A673 (cell line): ENCODE results near the gene SHROOM4. TPM values are rescaled to one million over a fixed set of nuclear protein-coding genes. Genes with fewer than 3 reads are reported as not detected.
A peak's percentile ranks its signal among the peaks of the same experiment; 100 is the strongest.

Experiments
- BruUV-seq: library from RNA; stranded (reverse); fragments of 400-500 nt; replicated peaks from 2 replicates; lab custom pipeline; 2021; lab: Mats Ljungman, UMichigan
- CTCF ChIA-PET: fragments of 300-600 bp; sonication (Branson Sonifier 250); formaldehyde crosslinking; loops from one replicate; lab custom pipeline; 2022; ENCODE audit warnings: antibody characterized with exemption; lab: Charles Lee
- POLR2A ChIA-PET: fragments of 300-600 bp; sonication (Branson Sonifier 250); formaldehyde crosslinking; loops from one replicate; lab custom pipeline; 2022; ENCODE audit warnings: antibody characterized with exemption; ENCODE audit not compliant: low non-redundant PET; lab: Charles Lee
- DNase-seq: peaks from one replicate; pipeline ENCODE4 v3.0.0-alpha.2; 2015; ENCODE audit warnings: low spot score
- H3K27ac ChIP-seq: fragments of 200-600 bp; sonication (generic); 2 replicates; pipeline ENCODE4 v1.5.1; 2016; ENCODE audit warnings: mixed run types, low read depth, mild to moderate bottlenecking, mixed read lengths, antibody characterized with exemption, low read length; ENCODE audit not compliant: poor library complexity, severe bottlenecking
- H3K27me3 ChIP-seq: fragments of 200-600 bp; sonication (generic); replicated peaks from 2 replicates; pipeline ENCODE4 v1.6.1; 2017; ENCODE audit warnings: mixed run types, low read depth, mild to moderate bottlenecking, mixed read lengths, antibody characterized with exemption, low read length; ENCODE audit not compliant: insufficient read depth, poor library complexity
- H3K36me3 ChIP-seq: fragments of 200-600 bp; sonication (generic); 2 replicates; pipeline ENCODE4 v1.6.1; 2016; ENCODE audit warnings: mixed run types, mild to moderate bottlenecking, mixed read lengths, antibody characterized with exemption, low read length; ENCODE audit not compliant: insufficient read depth, poor library complexity, severe bottlenecking
- H3K4me1 ChIP-seq: fragments of 200-600 bp; sonication (generic); 2 replicates; pipeline ENCODE4 v1.6.1; 2017; ENCODE audit warnings: mixed run types, mild to moderate bottlenecking, mixed read lengths, antibody characterized with exemption, low read length; ENCODE audit not compliant: insufficient read depth, poor library complexity, severe bottlenecking
- H3K4me3 ChIP-seq: fragments of 200-600 bp; sonication (generic); 2 replicates; pipeline ENCODE4 v1.5.1; 2016; ENCODE audit warnings: low read depth, mixed run types, mild to moderate bottlenecking, mixed read lengths, low read length; ENCODE audit not compliant: poor library complexity, severe bottlenecking
- H3K9me3 ChIP-seq: fragments of 200-600 bp; sonication (generic); 2 replicates; pipeline ENCODE4 v1.6.1; 2016; ENCODE audit warnings: mixed run types, low read depth, mild to moderate bottlenecking, mixed read lengths, antibody characterized with exemption, low read length; ENCODE audit not compliant: poor library complexity, severe bottlenecking
- EZH2 ChIP-seq: fragments of 200-600 bp; sonication (generic); IDR thresholded peaks from 2 replicates; pipeline ENCODE4 v1.6.1; 2017; ENCODE audit warnings: borderline replicate concordance, low read depth, mild to moderate bottlenecking, mixed read lengths, antibody characterized with exemption, low read length; ENCODE audit not compliant: poor library complexity, severe bottlenecking
- intact Hi-C: fragments of 100-400 bp; cut with micrococcal nuclease; formaldehyde crosslinking; loops from one replicate; pipeline ENCODE4 v1.10.0; 2022; ENCODE audit not compliant: unreplicated experiment
- total RNA-seq: library from RNA; stranded (reverse); gene quantifications from 2 replicates; pipeline ENCODE4 v1.2.3, GENCODE V29; 2021
- TF ChIP-seq, protein P1 (sequence below): fragments of 300-800, 200-600 bp; sonication (generic); conservative IDR thresholded peaks from 2 replicates; pipeline ENCODE4 v1.5.1; 2017; ENCODE audit warnings: low read depth, mild to moderate bottlenecking, antibody characterized with exemption, low read length, moderate library complexity, mixed read lengths

Gene SHROOM4
- total RNA-seq, 1 experiment from 2014 or later = 7.0 TPM

DNA sequence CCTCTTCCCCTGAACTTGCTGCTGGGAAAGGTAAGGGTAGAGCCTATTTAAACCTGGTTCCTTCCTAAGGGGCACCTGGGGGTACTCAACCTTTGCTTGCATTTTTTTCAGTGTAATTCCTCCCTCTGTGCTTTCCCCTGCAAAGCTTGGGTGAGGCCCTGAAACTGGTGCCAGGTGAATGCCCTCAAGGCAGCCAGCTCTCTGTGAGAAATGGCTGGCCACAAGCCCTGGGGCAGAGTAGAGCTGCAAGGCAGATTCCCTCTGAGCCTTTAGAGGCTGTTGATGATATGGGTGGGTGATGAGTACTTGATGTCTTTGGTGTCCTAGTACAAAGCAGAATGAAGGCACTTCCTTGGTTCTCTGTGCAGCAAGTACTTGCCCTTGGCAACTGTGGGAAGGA is 217.9 kb downstream of the SHROOM4 start:
- no peak overlapping the region for H3K27ac ChIP-seq
- CTCF ChIA-PET = no interaction called here

DNA sequence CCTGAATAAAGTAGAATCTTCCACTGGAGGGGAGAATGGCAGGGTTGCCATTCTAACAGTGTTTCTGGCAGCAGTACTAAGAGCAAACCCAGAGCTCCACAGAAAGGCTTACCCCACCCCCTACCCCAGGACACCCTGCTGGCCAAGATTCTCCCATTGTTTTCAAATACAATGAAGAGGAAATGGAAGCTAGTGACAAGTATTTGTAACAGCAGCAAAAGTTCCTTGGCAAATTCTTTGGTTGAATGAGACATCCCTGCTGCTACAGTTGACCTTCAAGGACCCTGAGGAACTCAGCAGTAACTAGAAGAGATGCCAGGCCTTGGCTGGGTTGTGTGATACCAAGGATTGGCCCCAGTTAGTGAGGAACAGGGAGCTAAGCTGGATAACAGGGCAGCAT is 219.2 kb downstream of the SHROOM4 start:
- Histone ChIP-seq H3K9me3 (peaks cover 3% of the 10 kb centered on the region), H3K4me1 (peaks cover 17% of the 10 kb centered on the region), H3K4me3 (no peak overlapping the region), H3K27ac (peak overlapping the region; percentile 81), H3K36me3 (no peaks in the 10 kb centered on the region), H3K27me3 (no peaks in the 10 kb centered on the region)
- CTCF ChIA-PET = no interaction called here
- POLR2A ChIA-PET = no interaction called here
- intact Hi-C loops = no loop called here
- peak; percentile 87 for DNase-seq
- TF ChIP-seq, protein P1, sequence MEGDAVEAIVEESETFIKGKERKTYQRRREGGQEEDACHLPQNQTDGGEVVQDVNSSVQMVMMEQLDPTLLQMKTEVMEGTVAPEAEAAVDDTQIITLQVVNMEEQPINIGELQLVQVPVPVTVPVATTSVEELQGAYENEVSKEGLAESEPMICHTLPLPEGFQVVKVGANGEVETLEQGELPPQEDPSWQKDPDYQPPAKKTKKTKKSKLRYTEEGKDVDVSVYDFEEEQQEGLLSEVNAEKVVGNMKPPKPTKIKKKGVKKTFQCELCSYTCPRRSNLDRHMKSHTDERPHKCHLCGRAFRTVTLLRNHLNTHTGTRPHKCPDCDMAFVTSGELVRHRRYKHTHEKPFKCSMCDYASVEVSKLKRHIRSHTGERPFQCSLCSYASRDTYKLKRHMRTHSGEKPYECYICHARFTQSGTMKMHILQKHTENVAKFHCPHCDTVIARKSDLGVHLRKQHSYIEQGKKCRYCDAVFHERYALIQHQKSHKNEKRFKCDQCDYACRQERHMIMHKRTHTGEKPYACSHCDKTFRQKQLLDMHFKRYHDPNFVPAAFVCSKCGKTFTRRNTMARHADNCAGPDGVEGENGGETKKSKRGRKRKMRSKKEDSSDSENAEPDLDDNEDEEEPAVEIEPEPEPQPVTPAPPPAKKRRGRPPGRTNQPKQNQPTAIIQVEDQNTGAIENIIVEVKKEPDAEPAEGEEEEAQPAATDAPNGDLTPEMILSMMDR = no peak
- TF ChIP-seq EZH2 = no peak
- no TSS peak for BruUV-seq

More for the DNA sequence above, 217.9 kb downstream of the SHROOM4 start:
- intact Hi-C loops = no loop called here
- Histone ChIP-seq H3K36me3 (no peaks in the 10 kb centered on the region), H3K9me3 (peaks cover 3% of the 10 kb centered on the region), H3K4me3 (no peak overlapping the region), H3K4me1 (peaks cover 17% of the 10 kb centered on the region), H3K27me3 (no peaks in the 10 kb centered on the region)
- POLR2A ChIA-PET = no interaction called here
- TF ChIP-seq EZH2 = no peak
- TF ChIP-seq, protein P1 = no peak
- no peak for DNase-seq
- BruUV-seq = no TSS peak

DNA sequence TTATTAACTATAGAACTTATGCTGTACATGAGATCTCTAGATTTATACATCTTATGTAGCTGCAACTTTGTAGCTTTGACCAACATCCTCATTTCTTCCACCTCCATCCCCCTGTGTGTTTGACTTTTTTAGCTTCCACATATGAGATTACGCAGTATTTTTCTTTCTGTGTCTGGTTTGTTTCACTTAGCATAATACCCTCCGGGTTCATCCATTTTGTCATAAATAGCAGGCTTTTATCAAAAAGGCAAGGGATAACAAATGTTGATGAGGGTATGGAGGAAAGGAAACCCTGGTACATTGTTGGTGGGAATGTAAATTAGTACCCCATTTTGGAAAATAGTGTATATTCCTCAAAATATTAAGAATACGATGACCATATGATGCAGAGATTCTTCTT is 227.0 kb downstream of the SHROOM4 start:
- Histone ChIP-seq H3K4me1 (no peaks in the 10 kb centered on the region), H3K27ac (no peak overlapping the region), H3K9me3 (peaks cover 3% of the 10 kb centered on the region), H3K36me3 (no peaks in the 10 kb centered on the region), H3K4me3 (no peak overlapping the region), H3K27me3 (no peaks in the 10 kb centered on the region)
- intact Hi-C loops = loop anchor here (10.0 kb wide), 1 partner anchor 672 kb away; no protein-coding TSS in a partner anchor
- TF ChIP-seq, protein P1 = no peak
- no peak for TF ChIP-seq EZH2
- ChIA-PET CTCF (no interaction called here), POLR2A (no interaction called here)
- no TSS peak for BruUV-seq
- no peak for DNase-seq
